Gastroesophageal sphincter (tissue), 4 donors: ENCODE measurements around the gene FZD1. TPM values are rescaled to one million over a fixed set of nuclear protein-coding genes. Genes with fewer than 3 reads are reported as not detected.
A peak's percentile ranks its signal among the peaks of the same experiment; 100 is the strongest.

Source experiments
- ATAC-seq: fragments of 150-250 bp; one replicate; pipeline ENCODE4 v1.9.1; 2016; ENCODE audit warnings: mild to moderate bottlenecking, moderate library complexity
- H3K27ac ChIP-seq, 4 donors: fragments of 200-600 bp; sonication (generic) in 3 of 4; 1 replicate in 3 of 4; 2 replicates in 1 of 4; pipeline ENCODE4 v1.5.1; 2016 to 2019
- H3K27me3 ChIP-seq: fragments of 200-600 bp; sonication (generic); one replicate; pipeline ENCODE4 v1.5.1; 2019
- H3K36me3 ChIP-seq, 2 donors: fragments of 200-600 bp; sonication (generic); one replicate each; pipeline ENCODE4 v1.5.1; 2019; ENCODE audit warnings: control low read depth in 1 of 2
- H3K4me1 ChIP-seq, 3 donors: fragments of 200-600 bp; sonication (generic); 1 replicate in 2 of 3; 2 replicates in 1 of 3; pipeline ENCODE4 v1.5.1; 2016 to 2019; ENCODE audit warnings: control low read depth in 2 of 3
- H3K4me3 ChIP-seq, 2 donors: fragments of 200-600 bp; sonication (generic); one replicate each; pipeline ENCODE4 v1.5.1; 2019; ENCODE audit warnings: mild to moderate bottlenecking in 1 of 2, moderate library complexity in 1 of 2
- H3K9me3 ChIP-seq, 3 donors: fragments of 200-600 bp; sonication (generic); one replicate each; pipeline ENCODE4 v1.5.1; 2017 to 2019; ENCODE audit warnings: control low read depth in 2 of 3
- EP300 ChIP-seq: sonication (generic); formaldehyde crosslinking; IDR thresholded peaks from one replicate; pipeline ENCODE4 v1.6.1; 2017; ENCODE audit warnings: antibody characterized with exemption, mild to moderate bottlenecking
- POLR2A ChIP-seq, 2 donors: fragments of 450-650 bp; IDR thresholded peaks; one replicate each; pipeline ENCODE4 v1.6.1; 2017; ENCODE audit warnings: antibody characterized with exemption in 2 of 2, mild to moderate bottlenecking in 2 of 2, moderate library complexity in 1 of 2
- POLR2AphosphoS5 ChIP-seq: sonication (generic); formaldehyde crosslinking; IDR thresholded peaks from one replicate; pipeline ENCODE4 v1.6.1; 2017; ENCODE audit warnings: antibody characterized with exemption
- WGBS, 2 donors: methylation state at CpG; one replicate each; pipeline ENCODE4 v1.1.5; 2018; ENCODE audit warnings: low coverage in 1 of 2; 5-methylcytosine and 5-hydroxymethylcytosine counted together
- total RNA-seq, 4 donors: library from RNA; depleted of rRNA; stranded (reverse); fragments of >200 nt; gene quantifications; one replicate each; pipeline ENCODE4 v1.1.0, GENCODE V29; 2016
- TF ChIP-seq, protein P1 (sequence below), 4 experiments: fragments of 200-600 bp in 2 of 4; fragments of 450-650 bp in 2 of 4; sonication (generic) in 1 of 4; IDR thresholded peaks; one replicate each; pipeline ENCODE4 v1.5.1; 2017 to 2019; ENCODE audit warnings: antibody characterized with exemption in 4 of 4, mild to moderate bottlenecking in 2 of 4, moderate library complexity in 2 of 4

The FZD1 gene
- total RNA-seq, 4 donors from 2014 or later = 12.3 to 19.5 (median 17.3) TPM

DNA sequence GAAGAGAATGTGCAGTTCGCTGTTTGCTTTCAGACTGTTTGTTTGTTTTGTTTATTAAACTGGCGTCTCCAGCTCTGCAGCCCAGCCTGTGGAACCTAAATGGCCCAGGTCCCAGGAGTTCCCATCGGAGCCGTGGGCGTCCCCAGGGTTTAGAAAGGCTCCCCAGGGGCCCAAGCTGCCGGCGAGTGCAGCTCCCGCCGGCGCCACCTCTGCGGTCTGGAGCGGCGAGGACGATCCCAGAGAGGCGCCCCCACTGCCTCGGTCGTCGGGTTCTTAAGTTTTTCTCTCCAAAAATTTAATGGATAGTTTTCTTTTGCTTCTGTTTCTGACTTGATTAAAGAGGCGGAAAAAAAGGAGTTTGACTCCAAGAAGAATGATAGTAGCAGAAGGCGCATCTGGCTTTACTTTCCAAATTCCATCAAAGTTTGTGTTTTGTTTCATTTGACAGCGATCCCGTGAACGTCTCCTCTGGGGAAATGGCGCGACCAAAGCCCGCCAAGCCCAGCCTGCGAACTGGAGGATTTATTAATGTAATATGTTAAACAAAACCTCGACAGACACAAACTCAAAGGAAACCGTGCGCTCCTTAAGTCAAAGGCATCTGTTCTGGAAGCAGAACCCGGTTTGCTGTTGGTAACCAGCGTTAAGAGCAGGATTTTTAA is 718 bp upstream of the FZD1 start:
- 0% methylated on average over 15 to 26 of the region's 32 CpGs for WGBS, 2 donors
- Histone ChIP-seq H3K4me3 (peak overlapping the region; percentile 72 to 94), H3K36me3 (no peaks in the 10 kb centered on the region), H3K27ac (peak overlapping the region; percentile 72 to 97 (median 96)), H3K27me3 (no peaks in the 10 kb centered on the region), H3K4me1 (peaks cover 0 to 39% (median 16%) of the 10 kb centered on the region in 3 donors), H3K9me3 (no peaks in the 10 kb centered on the region)
- TF ChIP-seq, protein P1, sequence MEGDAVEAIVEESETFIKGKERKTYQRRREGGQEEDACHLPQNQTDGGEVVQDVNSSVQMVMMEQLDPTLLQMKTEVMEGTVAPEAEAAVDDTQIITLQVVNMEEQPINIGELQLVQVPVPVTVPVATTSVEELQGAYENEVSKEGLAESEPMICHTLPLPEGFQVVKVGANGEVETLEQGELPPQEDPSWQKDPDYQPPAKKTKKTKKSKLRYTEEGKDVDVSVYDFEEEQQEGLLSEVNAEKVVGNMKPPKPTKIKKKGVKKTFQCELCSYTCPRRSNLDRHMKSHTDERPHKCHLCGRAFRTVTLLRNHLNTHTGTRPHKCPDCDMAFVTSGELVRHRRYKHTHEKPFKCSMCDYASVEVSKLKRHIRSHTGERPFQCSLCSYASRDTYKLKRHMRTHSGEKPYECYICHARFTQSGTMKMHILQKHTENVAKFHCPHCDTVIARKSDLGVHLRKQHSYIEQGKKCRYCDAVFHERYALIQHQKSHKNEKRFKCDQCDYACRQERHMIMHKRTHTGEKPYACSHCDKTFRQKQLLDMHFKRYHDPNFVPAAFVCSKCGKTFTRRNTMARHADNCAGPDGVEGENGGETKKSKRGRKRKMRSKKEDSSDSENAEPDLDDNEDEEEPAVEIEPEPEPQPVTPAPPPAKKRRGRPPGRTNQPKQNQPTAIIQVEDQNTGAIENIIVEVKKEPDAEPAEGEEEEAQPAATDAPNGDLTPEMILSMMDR (IDR thresholded peaks at IDR 0.05) = peak in 1 of 4 experiments; percentile 32
- TF ChIP-seq POLR2AphosphoS5 = no peak
- ATAC-seq = no peak

DNA sequence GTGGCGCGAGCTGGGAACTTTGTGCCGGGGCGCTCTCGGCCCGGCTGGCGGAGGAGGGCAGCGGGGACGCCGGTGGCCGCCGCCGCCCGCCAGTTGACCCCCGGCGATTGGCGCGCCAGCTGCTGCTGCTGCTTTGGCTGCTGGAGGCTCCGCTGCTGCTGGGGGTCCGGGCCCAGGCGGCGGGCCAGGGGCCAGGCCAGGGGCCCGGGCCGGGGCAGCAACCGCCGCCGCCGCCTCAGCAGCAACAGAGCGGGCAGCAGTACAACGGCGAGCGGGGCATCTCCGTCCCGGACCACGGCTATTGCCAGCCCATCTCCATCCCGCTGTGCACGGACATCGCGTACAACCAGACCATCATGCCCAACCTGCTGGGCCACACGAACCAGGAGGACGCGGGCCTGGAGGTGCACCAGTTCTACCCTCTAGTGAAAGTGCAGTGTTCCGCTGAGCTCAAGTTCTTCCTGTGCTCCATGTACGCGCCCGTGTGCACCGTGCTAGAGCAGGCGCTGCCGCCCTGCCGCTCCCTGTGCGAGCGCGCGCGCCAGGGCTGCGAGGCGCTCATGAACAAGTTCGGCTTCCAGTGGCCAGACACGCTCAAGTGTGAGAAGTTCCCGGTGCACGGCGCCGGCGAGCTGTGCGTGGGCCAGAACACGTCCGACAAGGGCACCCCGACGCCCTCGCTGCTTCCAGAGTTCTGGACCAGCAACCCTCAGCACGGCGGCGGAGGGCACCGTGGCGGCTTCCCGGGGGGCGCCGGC is 870 bp downstream of the FZD1 start:
- Histone ChIP-seq H3K27ac (peak overlapping the region; percentile 76 to 97 (median 96)), H3K36me3 (no peaks in the 10 kb centered on the region), H3K9me3 (no peaks in the 10 kb centered on the region), H3K4me1 (peaks cover 0 to 46% (median 16%) of the 10 kb centered on the region in 3 donors), H3K4me3 (peak overlapping the region; percentile 72 to 94), H3K27me3 (no peaks in the 10 kb centered on the region)
- peak; percentile 15 for ATAC-seq
- WGBS, 2 donors = 0% methylated on average over 1 of the region's 78 CpGs; no CpG with 5 or more reads in 1 of the 2 donors
- TF ChIP-seq EP300 (no peak), POLR2A (IDR thresholded peaks at IDR 0.05) (no peak), POLR2AphosphoS5 (no peak)
- TF ChIP-seq, protein P1 (IDR thresholded peaks at IDR 0.05) = no peak

DNA sequence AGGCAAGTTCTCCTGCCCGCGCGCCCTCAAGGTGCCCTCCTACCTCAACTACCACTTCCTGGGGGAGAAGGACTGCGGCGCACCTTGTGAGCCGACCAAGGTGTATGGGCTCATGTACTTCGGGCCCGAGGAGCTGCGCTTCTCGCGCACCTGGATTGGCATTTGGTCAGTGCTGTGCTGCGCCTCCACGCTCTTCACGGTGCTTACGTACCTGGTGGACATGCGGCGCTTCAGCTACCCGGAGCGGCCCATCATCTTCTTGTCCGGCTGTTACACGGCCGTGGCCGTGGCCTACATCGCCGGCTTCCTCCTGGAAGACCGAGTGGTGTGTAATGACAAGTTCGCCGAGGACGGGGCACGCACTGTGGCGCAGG is 1.4 kb downstream of the FZD1 start:
- WGBS, 2 donors = no CpG with 5 or more reads among the region's 31 CpGs
- H3K27me3 ChIP-seq = no peaks in the 10 kb centered on the region
- H3K9me3 ChIP-seq = no peaks in the 10 kb centered on the region
- peaks cover 0 to 46% (median 16%) of the 10 kb centered on the region in 3 donors for H3K4me1 ChIP-seq
- no peaks in the 10 kb centered on the region for H3K36me3 ChIP-seq
- TF ChIP-seq POLR2AphosphoS5 (no peak), EP300 (no peak), POLR2A (IDR thresholded peaks at IDR 0.05) (no peak)
- ATAC-seq = no peak
- H3K4me3 ChIP-seq = peak overlapping the region; percentile 72 to 94
- H3K27ac ChIP-seq = peak overlapping the region in 3 of 4 donors; percentile 96 to 97 (median 97)

DNA sequence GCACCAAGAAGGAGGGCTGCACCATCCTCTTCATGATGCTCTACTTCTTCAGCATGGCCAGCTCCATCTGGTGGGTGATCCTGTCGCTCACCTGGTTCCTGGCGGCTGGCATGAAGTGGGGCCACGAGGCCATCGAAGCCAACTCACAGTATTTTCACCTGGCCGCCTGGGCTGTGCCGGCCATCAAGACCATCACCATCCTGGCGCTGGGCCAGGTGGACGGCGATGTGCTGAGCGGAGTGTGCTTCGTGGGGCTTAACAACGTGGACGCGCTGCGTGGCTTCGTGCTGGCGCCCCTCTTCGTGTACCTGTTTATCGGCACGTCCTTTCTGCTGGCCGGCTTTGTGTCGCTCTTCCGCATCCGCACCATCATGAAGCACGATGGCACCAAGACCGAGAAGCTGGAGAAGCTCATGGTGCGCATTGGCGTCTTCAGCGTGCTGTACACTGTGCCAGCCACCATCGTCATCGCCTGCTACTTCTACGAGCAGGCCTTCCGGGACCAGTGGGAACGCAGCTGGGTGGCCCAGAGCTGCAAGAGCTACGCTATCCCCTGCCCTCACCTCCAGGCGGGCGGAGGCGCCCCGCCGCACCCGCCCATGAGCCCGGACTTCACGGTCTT is 1.9 kb downstream of the FZD1 start:
- Histone ChIP-seq H3K27ac (peak overlapping the region in 2 of 4 donors; percentile 97), H3K9me3 (no peaks in the 10 kb centered on the region), H3K4me3 (peak overlapping the region; percentile 72 to 94), H3K27me3 (no peaks in the 10 kb centered on the region), H3K36me3 (no peaks in the 10 kb centered on the region), H3K4me1 (peaks cover 0 to 46% (median 16%) of the 10 kb centered on the region in 3 donors)
- no peak for TF ChIP-seq EP300
- TF ChIP-seq, protein P1 (IDR thresholded peaks at IDR 0.05) = no peak
- TF ChIP-seq POLR2A (IDR thresholded peaks at IDR 0.05) = no peak
- no peak for TF ChIP-seq POLR2AphosphoS5
- 50% methylated on average over 16 of the region's 43 CpGs; no CpG with 5 or more reads in 1 of the 2 donors for WGBS, 2 donors
- ATAC-seq = no peak

DNA sequence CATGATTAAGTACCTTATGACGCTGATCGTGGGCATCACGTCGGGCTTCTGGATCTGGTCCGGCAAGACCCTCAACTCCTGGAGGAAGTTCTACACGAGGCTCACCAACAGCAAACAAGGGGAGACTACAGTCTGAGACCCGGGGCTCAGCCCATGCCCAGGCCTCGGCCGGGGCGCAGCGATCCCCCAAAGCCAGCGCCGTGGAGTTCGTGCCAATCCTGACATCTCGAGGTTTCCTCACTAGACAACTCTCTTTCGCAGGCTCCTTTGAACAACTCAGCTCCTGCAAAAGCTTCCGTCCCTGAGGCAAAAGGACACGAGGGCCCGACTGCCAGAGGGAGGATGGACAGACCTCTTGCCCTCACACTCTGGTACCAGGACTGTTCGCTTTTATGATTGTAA is 2.5 kb downstream of the FZD1 start:
- ATAC-seq = no peak
- H3K4me3 ChIP-seq = peak overlapping the region in 1 of 2 donors; percentile 94
- TF ChIP-seq POLR2AphosphoS5 = no peak
- TF ChIP-seq POLR2A (IDR thresholded peaks at IDR 0.05) = no peak
- TF ChIP-seq EP300 = no peak
- TF ChIP-seq, protein P1 (IDR thresholded peaks at IDR 0.05) = no peak
- WGBS, 2 donors = 49 to 73% methylated on average over 4 to 10 of the region's 20 CpGs
- no peaks in the 10 kb centered on the region for H3K27me3 ChIP-seq
- H3K36me3 ChIP-seq = no peaks in the 10 kb centered on the region
- H3K4me1 ChIP-seq = peaks cover 0 to 46% (median 16%) of the 10 kb centered on the region in 3 donors
- peak overlapping the region in 1 of 4 donors; percentile 22 for H3K27ac ChIP-seq
- H3K9me3 ChIP-seq = no peaks in the 10 kb centered on the region
